HG03045 (cell line): ENCODE data around the gene ABL1.

Experiments used
- ATAC-seq: cut with Tn5 transposase; IDR thresholded peaks from one replicate; pipeline ENCODE4 v1.9.1; 2021; ENCODE audit warnings: mild to moderate bottlenecking, moderate library complexity; ENCODE audit not compliant: unreplicated experiment

The ABL1 gene

GRCh38 chr9:130913599-130914416 lies 78.8 kb downstream of the ABL1 start:
- ATAC-seq = no peak

GRCh38 chr9:130914417-130915095 lies 79.5 kb downstream of the ABL1 start:
- no peak for ATAC-seq

- no peak for ATAC-seq
These were observed 80.0 kb downstream of the ABL1 start for GRCh38 chr9:130915096-130915447.

- no peak for ATAC-seq
These were observed 82.3 kb downstream of the ABL1 start for GRCh38 chr9:130917168-130917960.

GRCh38 chr9:130918101-130918825 lies 83.2 kb downstream of the ABL1 start:
- no peak for ATAC-seq

GRCh38 chr9:130918826-130919558 lies 83.9 kb downstream of the ABL1 start:
- ATAC-seq = no peak

- ATAC-seq = no peak
These were observed 84.6 kb downstream of the ABL1 start for GRCh38 chr9:130919559-130920145.

- ATAC-seq = no peak
These were observed 85.2 kb downstream of the ABL1 start for GRCh38 chr9:130920233-130920632.

- ATAC-seq = no peak
These were observed 85.8 kb downstream of the ABL1 start for GRCh38 chr9:130920762-130921299.

- no peak for ATAC-seq
These were observed 86.4 kb downstream of the ABL1 start for GRCh38 chr9:130921300-130921988.

- ATAC-seq = no peak
These were observed 87.2 kb downstream of the ABL1 start for GRCh38 chr9:130921989-130922892.

- ATAC-seq = no peak
These were observed 88.0 kb downstream of the ABL1 start for GRCh38 chr9:130922893-130923610.

- ATAC-seq = no peak
These were observed 88.8 kb downstream of the ABL1 start for GRCh38 chr9:130923611-130924447.

- no peak for ATAC-seq
These were observed 89.4 kb downstream of the ABL1 start for GRCh38 chr9:130924448-130924788.

GRCh38 chr9:130925050-130925678 lies 90.1 kb downstream of the ABL1 start:
- no peak for ATAC-seq

GRCh38 chr9:130927338-130927737 lies 92.3 kb downstream of the ABL1 start:
- ATAC-seq = no peak
